Measurements from ENCODE around the gene E2F8. TPM values are rescaled to one million over a fixed set of nuclear protein-coding genes. Genes with fewer than 3 reads are reported as not detected.

E2F8 gene
- total RNA-seq, 1 donor from 2014 or later = 0.96 TPM

- no peak for DNase-seq (ENCODE audit: low spot score in 2 of 2)
- Histone ChIP-seq H3K4me1 (no peaks in the 10 kb centered on the region), H3K36me3 (no peaks in the 10 kb centered on the region), H3K27me3 (no peaks in the 10 kb centered on the region), H3K4me3 (no peak overlapping the region), H3K27ac (no peak overlapping the region), H3K9me3 (no peaks in the 10 kb centered on the region)
- intact Hi-C loops (cut with DNase I) = no loop called here
- TF ChIP-seq CTCF (IDR thresholded peaks at IDR 0.05) = no peak
Measured at GRCh38 chr11:19196432-19196831, 44.3 kb downstream of the E2F8 start.

GRCh38 chr11:19194620-19195308, 46.0 kb downstream of the E2F8 start:
- Histone ChIP-seq H3K4me3 (no peak overlapping the region), H3K27me3 (no peaks in the 10 kb centered on the region), H3K9me3 (no peaks in the 10 kb centered on the region), H3K36me3 (no peaks in the 10 kb centered on the region), H3K27ac (no peak overlapping the region), H3K4me1 (no peaks in the 10 kb centered on the region)
- intact Hi-C loops (cut with DNase I) = no loop called here
- TF ChIP-seq CTCF (IDR thresholded peaks at IDR 0.05) = no peak
- DNase-seq (ENCODE audit: low spot score in 2 of 2) = no peak

- H3K36me3 ChIP-seq = no peaks in the 10 kb centered on the region
- TF ChIP-seq CTCF (IDR thresholded peaks at IDR 0.05) = no peak
Measured at GRCh38 chr11:19193916-19194315, 46.8 kb downstream of the E2F8 start.

GRCh38 chr11:19191530-19192169, 49.1 kb downstream of the E2F8 start:
- H3K4me3 ChIP-seq = no peak overlapping the region
- H3K36me3 ChIP-seq = no peaks in the 10 kb centered on the region
- H3K4me1 ChIP-seq = no peaks in the 10 kb centered on the region
- DNase-seq (ENCODE audit: low spot score in 2 of 2) = no peak
- H3K9me3 ChIP-seq = no peaks in the 10 kb centered on the region
- no peak for TF ChIP-seq CTCF (IDR thresholded peaks at IDR 0.05)
- no peaks in the 10 kb centered on the region for H3K27me3 ChIP-seq
- intact Hi-C loops (cut with DNase I) = no loop called here
- H3K27ac ChIP-seq = no peak overlapping the region

More at GRCh38 chr11:19193916-19194315, 46.8 kb downstream of the E2F8 start:
- Histone ChIP-seq H3K4me1 (no peaks in the 10 kb centered on the region), H3K9me3 (no peaks in the 10 kb centered on the region), H3K27ac (no peak overlapping the region), H3K4me3 (no peak overlapping the region), H3K27me3 (no peaks in the 10 kb centered on the region)
- no peak for DNase-seq (ENCODE audit: low spot score in 2 of 2)
- intact Hi-C loops (cut with DNase I) = no loop called here

- intact Hi-C loops (cut with DNase I) = no loop called here
- Histone ChIP-seq H3K27me3 (no peaks in the 10 kb centered on the region), H3K4me1 (no peaks in the 10 kb centered on the region), H3K9me3 (no peaks in the 10 kb centered on the region), H3K36me3 (no peaks in the 10 kb centered on the region), H3K27ac (no peak overlapping the region), H3K4me3 (no peak overlapping the region)
- no peak for DNase-seq (ENCODE audit: low spot score in 2 of 2)
- TF ChIP-seq CTCF (IDR thresholded peaks at IDR 0.05) = no peak
Measured at GRCh38 chr11:19187833-19188258, 52.9 kb downstream of the E2F8 start.

Data from ascending aorta (tissue), 2 donors.